HEK293 (cell line): ENCODE data around the gene CNTFR.

Experiments used
- CTCF ChIA-PET: fragments of 350-600 bp; formaldehyde crosslinking; extraction: SDS; loops from one replicate; lab custom pipeline; 2021; ENCODE audit warnings: antibody characterized with exemption; lab: Yijun Ruan, JAX
- POLR2A ChIA-PET: fragments of 300-600 bp; formaldehyde crosslinking; extraction: SDS; loops from one replicate; lab custom pipeline; 2020; ENCODE audit warnings: antibody characterized with exemption, inconsistent platforms; lab: Yijun Ruan, JAX
- H3K27ac ChIP-seq: fragments of 200-500 bp; sonication (Bioruptor generic); 2 replicates; pipeline ENCODE4 v1.5.1; 2014; ENCODE audit warnings: low read depth, low read length, control low read depth, inconsistent platforms; ENCODE audit errors: extremely low read depth
- H3K36me3 ChIP-seq, 2 experiments: fragments of 200-500 bp in 1 of 2; sonication (Bioruptor generic) in 1 of 2; 1 replicate in 1 of 2; 2 replicates in 1 of 2; pipeline ENCODE4 v1.5.1; 2014 to 2017; ENCODE audit warnings: inconsistent platforms in 2 of 2, low read length in 2 of 2; ENCODE audit not compliant: control insufficient read depth in 2 of 2, insufficient read depth in 1 of 2
- H3K4me1 ChIP-seq: fragments of 200-500 bp; sonication (Bioruptor generic); 2 replicates; pipeline ENCODE4 v1.5.1; 2014; ENCODE audit warnings: mild to moderate bottlenecking, low read length, inconsistent platforms; ENCODE audit not compliant: control insufficient read depth, insufficient read depth
- H3K4me3 ChIP-seq: 2 replicates; pipeline ENCODE4 v1.5.1; 2011; ENCODE audit warnings: low read depth, mild to moderate bottlenecking, control low read depth, low read length, moderate library complexity
- H3K9me3 ChIP-seq: fragments of 200-500 bp; sonication (Bioruptor generic); 2 replicates; pipeline ENCODE4 v1.5.1; 2014; ENCODE audit warnings: low read depth, low read length, inconsistent platforms; ENCODE audit not compliant: control insufficient read depth, insufficient read depth
- BCL11B ChIP-seq: fragments of 450-650 bp; formaldehyde crosslinking; IDR thresholded peaks from 2 replicates; pipeline ENCODE4 v1.5.1; 2016; ENCODE audit warnings: low read depth, missing biosample characterization, missing genetic modification characterization
- BCL6B ChIP-seq: fragments of 450-650 bp; formaldehyde crosslinking; IDR thresholded peaks from 2 replicates; pipeline ENCODE4 v1.5.1; 2017; ENCODE audit warnings: missing biosample characterization, missing genetic modification characterization
- GLI2 ChIP-seq: fragments of 450-650 bp; formaldehyde crosslinking; IDR thresholded peaks from 2 replicates; pipeline ENCODE4; 2017; ENCODE audit warnings: missing biosample characterization, missing genetic modification characterization, low read depth, borderline replicate concordance
- GLIS2 ChIP-seq: fragments of 450-650 bp; formaldehyde crosslinking; IDR thresholded peaks from 2 replicates; pipeline ENCODE4 v1.5.1; 2016; ENCODE audit warnings: missing biosample characterization, missing genetic modification characterization
- HOXD13 ChIP-seq: sonication (generic); formaldehyde crosslinking; IDR thresholded peaks from 2 replicates; pipeline ENCODE4 v1.8.0; 2022; ENCODE audit warnings: missing genetic modification reagents, borderline replicate concordance
- KLF7 ChIP-seq: fragments of 450-650 bp; formaldehyde crosslinking; IDR thresholded peaks from 2 replicates; pipeline ENCODE4 v1.5.1; 2016; ENCODE audit warnings: missing biosample characterization, missing genetic modification characterization, borderline replicate concordance
- KLF8 ChIP-seq: fragments of 450-650 bp; formaldehyde crosslinking; IDR thresholded peaks from 2 replicates; pipeline ENCODE4 v1.5.1; 2016; ENCODE audit warnings: missing biosample characterization, missing genetic modification characterization
- PRDM6 ChIP-seq: fragments of 450-650 bp; formaldehyde crosslinking; IDR thresholded peaks from 2 replicates; pipeline ENCODE4 v1.5.1; 2017; ENCODE audit warnings: missing biosample characterization, missing genetic modification characterization
- REST ChIP-seq: fragments of 450-650 bp; formaldehyde crosslinking; IDR thresholded peaks from 2 replicates; pipeline ENCODE4 v1.5.1; 2016; ENCODE audit warnings: missing biosample characterization, missing genetic modification characterization
- SALL2 ChIP-seq: fragments of 450-650 bp; formaldehyde crosslinking; IDR thresholded peaks from 2 replicates; pipeline ENCODE4 v1.5.0; 2017; ENCODE audit warnings: missing biosample characterization, mild to moderate bottlenecking, missing genetic modification characterization, borderline replicate concordance
- SP2 ChIP-seq: fragments of 450-650 bp; formaldehyde crosslinking; IDR thresholded peaks from 2 replicates; pipeline ENCODE4 v1.5.1; 2016; ENCODE audit warnings: missing biosample characterization, missing genetic modification characterization
- SP3 ChIP-seq: fragments of 450-650 bp; formaldehyde crosslinking; IDR thresholded peaks from 2 replicates; pipeline ENCODE4 v1.5.1; 2016; ENCODE audit warnings: missing biosample characterization, missing genetic modification characterization
- ZBTB17 ChIP-seq: fragments of 450-650 bp; formaldehyde crosslinking; IDR thresholded peaks from 2 replicates; pipeline ENCODE4 v1.5.1; 2016; ENCODE audit warnings: missing biosample characterization, missing genetic modification characterization
- ZBTB48 ChIP-seq: fragments of 450-650 bp; formaldehyde crosslinking; IDR thresholded peaks from 2 replicates; pipeline ENCODE4 v1.5.1; 2016; ENCODE audit warnings: missing biosample characterization, missing genetic modification characterization
- ZBTB7A ChIP-seq: fragments of 450-650 bp; formaldehyde crosslinking; IDR thresholded peaks from 2 replicates; pipeline ENCODE4 v1.5.1; 2016; ENCODE audit warnings: low read depth, missing biosample characterization, missing genetic modification characterization
- ZNF114 ChIP-seq: fragments of 450-650 bp; formaldehyde crosslinking; IDR thresholded peaks from 2 replicates; pipeline ENCODE4 v1.5.0; 2017; ENCODE audit warnings: missing biosample characterization, missing genetic modification characterization
- ZNF341 ChIP-seq: fragments of 450-650 bp; formaldehyde crosslinking; IDR thresholded peaks from 2 replicates; pipeline ENCODE4; 2016; ENCODE audit warnings: low read depth, missing biosample characterization, missing genetic modification characterization
- ZNF404 ChIP-seq: fragments of 450-650 bp; formaldehyde crosslinking; IDR thresholded peaks from 2 replicates; pipeline ENCODE4 v1.5.1; 2017; ENCODE audit warnings: missing biosample characterization, missing genetic modification characterization
- ZNF514 ChIP-seq: fragments of 450-650 bp; formaldehyde crosslinking; IDR thresholded peaks from 2 replicates; pipeline ENCODE4 v1.5.1; 2016; ENCODE audit warnings: missing biosample characterization, missing genetic modification characterization
- ZNF548 ChIP-seq: fragments of 450-650 bp; formaldehyde crosslinking; IDR thresholded peaks from 2 replicates; pipeline ENCODE4 v1.5.1; 2016; ENCODE audit warnings: missing biosample characterization, missing genetic modification characterization
- ZNF596 ChIP-seq: fragments of 450-650 bp; IDR thresholded peaks from 2 replicates; pipeline ENCODE4 v1.5.0; 2018; ENCODE audit warnings: missing biosample characterization, mild to moderate bottlenecking, missing genetic modification characterization, moderate library complexity
- ZNF658 ChIP-seq: fragments of 450-650 bp; formaldehyde crosslinking; IDR thresholded peaks from 2 replicates; pipeline ENCODE4; 2016; ENCODE audit warnings: missing biosample characterization, missing genetic modification characterization
- ZNF660 ChIP-seq: fragments of 450-650 bp; IDR thresholded peaks from 2 replicates; pipeline ENCODE4 v1.5.1; 2018; ENCODE audit warnings: missing biosample characterization, mild to moderate bottlenecking, missing genetic modification characterization

Gene CNTFR

GRCh38 chr9:34580358-34580757, 9.2 kb downstream of the CNTFR start (continued):
- TF ChIP-seq ZNF514 (no peak), ZBTB48 (tag by site-specific recombination) (no peak), ZBTB7A (no peak), BCL6B (tag by site-specific recombination) (no peak), GLIS2 (tag by site-specific recombination) (no peak), BCL11B (no peak), ZNF596 (tag by site-specific recombination) (no peak), REST (tag by site-specific recombination) (no peak)

GRCh38 chr9:34579808-34580163, 9.7 kb downstream of the CNTFR start:
- POLR2A ChIA-PET: interaction anchor here (0.9 to 1.2 kb wide), 2 partner anchors 57 to 77 kb away, joined by 3 to 4 read pairs; partner anchors contain the start of gene SIGMAR1
- Histone ChIP-seq H3K9me3 (no peaks in the 10 kb centered on the region), H3K27ac (no peak overlapping the region)
- CTCF ChIA-PET: interaction anchor here (0.5 to 5.3 kb wide), 9 partner anchors 9 to 302 kb away, joined by 3 to 40 read pairs (median 3); no protein-coding TSS in a partner anchor
- no peak for TF ChIP-seq KLF8 (tag by site-specific recombination)
- TF ChIP-seq ZNF341 (tag by site-specific recombination): peak; percentile 37; the same call in 1 of the 2 replicates
- TF ChIP-seq, all 188 proteins: peak for 1
- no peaks in the 10 kb centered on the region for H3K4me1 ChIP-seq
- H3K36me3 ChIP-seq: no peaks in the 10 kb centered on the region
- H3K4me3 ChIP-seq: no peak overlapping the region

GRCh38 chr9:34579104-34579807, 10.3 kb downstream of the CNTFR start:
- Histone ChIP-seq H3K4me3 (no peak overlapping the region), H3K9me3 (no peaks in the 10 kb centered on the region), H3K27ac (no peak overlapping the region), H3K4me1 (no peaks in the 10 kb centered on the region), H3K36me3 (no peaks in the 10 kb centered on the region)
- CTCF ChIA-PET: interaction anchor here (0.6 to 5.3 kb wide), 8 partner anchors 8 to 302 kb away, joined by 3 to 40 read pairs (median 4); no protein-coding TSS in a partner anchor
- TF ChIP-seq SALL2 (tag by site-specific recombination): no peak
- no peak for TF ChIP-seq KLF7 (tag by site-specific recombination)
- TF ChIP-seq GLI2: no peak
- TF ChIP-seq ZNF658 (tag by site-specific recombination): no peak
- no peak for TF ChIP-seq ZNF660
- no peak for TF ChIP-seq SP2 (tag by site-specific recombination)
- no peak for TF ChIP-seq SP3 (tag by site-specific recombination)
- no peak for TF ChIP-seq ZNF548
- TF ChIP-seq BCL11B: no peak
- TF ChIP-seq KLF8 (tag by site-specific recombination): no peak
- TF ChIP-seq ZNF404 (tag by site-specific recombination): no peak
- TF ChIP-seq PRDM6 (tag by site-specific recombination): no peak
- no peak for TF ChIP-seq ZNF114 (tag by site-specific recombination)
- no peak for TF ChIP-seq ZBTB17
- no peak for TF ChIP-seq HOXD13
- TF ChIP-seq, all 188 proteins: peak for 0
- POLR2A ChIA-PET: interaction anchor here (0.9 to 1.2 kb wide), 2 partner anchors 58 to 77 kb away, joined by 3 to 4 read pairs; partner anchors contain the start of gene SIGMAR1
